Panc1 (cell line): ENCODE data around the gene BLM.

Source experiments
- CTCF ChIP-seq: fragments of 450-650 bp; IDR thresholded peaks from 2 replicates; pipeline ENCODE4 v1.5.1; 2017; ENCODE audit warnings: mild to moderate bottlenecking
- REST ChIP-seq, 2 experiments: IDR thresholded peaks; 2 replicates each; pipeline ENCODE4 v1.6.1; 2011 to 2012; ENCODE audit warnings: low read depth in 2 of 2, control low read depth in 1 of 2, low read length in 1 of 2, mild to moderate bottlenecking in 1 of 2, moderate library complexity in 1 of 2; ENCODE audit not compliant: insufficient read depth in 1 of 2

GRCh38 chr15:90851940-90852339 is 134.8 kb downstream of the BLM start:
- TF ChIP-seq CTCF = no peak
- TF ChIP-seq REST (IDR thresholded peaks at IDR 0.05; ENCODE audit: insufficient read depth in 1 of 2, low read depth in 2 of 2, low read length in 1 of 2) = no peak
